Stimulated activated naive CD8-positive, alpha-beta T cell treated with anti-CD3 and anti-CD28 coated beads, Interleukin-15, Interleukin-2, amounts not matched to agents 100 ng/mL and 50 ng/mL, for 24 hours (primary cell): Measurements from ENCODE around the gene APBA2.
"Not testable (repeated sequence)": the region's sequence is repeated elsewhere in the genome, so short reads cannot be mapped to it uniquely, and the experiment has no call there.

ENCODE experiments used
- H3K27ac Mint-ChIP-seq: one replicate; pipeline ENCODE4 v1.8.0; 2021; ENCODE audit warnings: mild to moderate bottlenecking, mixed read lengths
- H3K27me3 Mint-ChIP-seq: one replicate; pipeline ENCODE4 v1.8.0; 2021; ENCODE audit warnings: mixed read lengths
- H3K36me3 Mint-ChIP-seq: one replicate; pipeline ENCODE4 v1.8.0; 2021; ENCODE audit warnings: low read depth, mixed read lengths
- H3K4me1 Mint-ChIP-seq: one replicate; pipeline ENCODE4 v1.8.0; 2021; ENCODE audit warnings: low read depth, mixed read lengths
- H3K4me3 Mint-ChIP-seq: one replicate; pipeline ENCODE4 v1.8.0; 2021; ENCODE audit warnings: mild to moderate bottlenecking, mixed read lengths
- H3K9me3 Mint-ChIP-seq: one replicate; pipeline ENCODE4 v1.8.0; 2021; ENCODE audit warnings: mixed read lengths

Gene APBA2

GRCh38 chr15:28885630-28886430 is at the start of gene APBA2:
APBA2 (plus strand) TSS chr15:28885974; CDS start chr15:29053885, 167,911 bp downstream.
- H3K27me3 Mint-ChIP-seq: no peaks in the 10 kb centered on the region
- peak within 1 kb of the TSS; percentile 82 for H3K27ac Mint-ChIP-seq
- peak within 1 kb of the TSS; percentile 87 for H3K4me3 Mint-ChIP-seq
- H3K4me1 Mint-ChIP-seq: peaks cover 38% of the 10 kb centered on the region
- H3K9me3 Mint-ChIP-seq: no peaks in the 10 kb centered on the region
- H3K36me3 Mint-ChIP-seq: no peaks in the 10 kb centered on the region

GRCh38 chr15:28840285-28840684 is 45.5 kb upstream of the APBA2 start:
- not testable (repeated sequence) for H3K9me3 Mint-ChIP-seq, H3K27ac Mint-ChIP-seq, H3K27me3 Mint-ChIP-seq, H3K4me1 Mint-ChIP-seq, H3K36me3 Mint-ChIP-seq, H3K4me3 Mint-ChIP-seq

- not testable (repeated sequence) for H3K9me3 Mint-ChIP-seq, H3K36me3 Mint-ChIP-seq, H3K27ac Mint-ChIP-seq, H3K27me3 Mint-ChIP-seq, H3K4me1 Mint-ChIP-seq, H3K4me3 Mint-ChIP-seq
Observed at GRCh38 chr15:28842210-28842609, 43.6 kb upstream of the APBA2 start.

GRCh38 chr15:28843520-28843919 is 42.3 kb upstream of the APBA2 start:
- H3K36me3 Mint-ChIP-seq, H3K27me3 Mint-ChIP-seq, H3K4me1 Mint-ChIP-seq, H3K9me3 Mint-ChIP-seq, H3K27ac Mint-ChIP-seq, H3K4me3 Mint-ChIP-seq: not testable (repeated sequence)

- not testable (repeated sequence) for H3K4me1 Mint-ChIP-seq, H3K4me3 Mint-ChIP-seq, H3K36me3 Mint-ChIP-seq, H3K9me3 Mint-ChIP-seq, H3K27me3 Mint-ChIP-seq
- H3K27ac Mint-ChIP-seq: peak overlapping the region; percentile 52
Observed at GRCh38 chr15:28844147-28844546, 41.6 kb upstream of the APBA2 start.

GRCh38 chr15:28847247-28847646 is 38.5 kb upstream of the APBA2 start:
- H3K27me3 Mint-ChIP-seq, H3K9me3 Mint-ChIP-seq, H3K27ac Mint-ChIP-seq, H3K4me1 Mint-ChIP-seq, H3K36me3 Mint-ChIP-seq, H3K4me3 Mint-ChIP-seq: not testable (repeated sequence)

GRCh38 chr15:28847959-28848358 is 37.8 kb upstream of the APBA2 start:
- not testable (repeated sequence) for H3K4me1 Mint-ChIP-seq, H3K27ac Mint-ChIP-seq, H3K27me3 Mint-ChIP-seq, H3K4me3 Mint-ChIP-seq, H3K36me3 Mint-ChIP-seq, H3K9me3 Mint-ChIP-seq

- H3K4me3 Mint-ChIP-seq: not testable (repeated sequence)
Observed at GRCh38 chr15:28848521-28848920, 37.3 kb upstream of the APBA2 start, which contains the start of gene GOLGA6L7. GOLGA6L7 (minus strand) TSS chr15:28848644; CDS start chr15:28848549, 95 bp downstream.

GRCh38 chr15:28849271-28849670 is 36.5 kb upstream of the APBA2 start:
- not testable (repeated sequence) for H3K36me3 Mint-ChIP-seq, H3K27ac Mint-ChIP-seq, H3K27me3 Mint-ChIP-seq, H3K9me3 Mint-ChIP-seq, H3K4me3 Mint-ChIP-seq
- H3K4me1 Mint-ChIP-seq: peaks cover 11% of the 10 kb centered on the region

More at GRCh38 chr15:28848521-28848920, 37.3 kb upstream of the APBA2 start, which contains the start of gene GOLGA6L7:
- not testable (repeated sequence) for H3K4me1 Mint-ChIP-seq, H3K27me3 Mint-ChIP-seq, H3K36me3 Mint-ChIP-seq, H3K9me3 Mint-ChIP-seq, H3K27ac Mint-ChIP-seq

GRCh38 chr15:28849766-28850165 is 36.0 kb upstream of the APBA2 start:
- not testable (repeated sequence) for H3K4me3 Mint-ChIP-seq, H3K36me3 Mint-ChIP-seq, H3K9me3 Mint-ChIP-seq, H3K27me3 Mint-ChIP-seq, H3K27ac Mint-ChIP-seq
- H3K4me1 Mint-ChIP-seq: peaks cover 16% of the 10 kb centered on the region

GRCh38 chr15:28853654-28854053 is 32.1 kb upstream of the APBA2 start:
- H3K9me3 Mint-ChIP-seq, H3K36me3 Mint-ChIP-seq, H3K4me1 Mint-ChIP-seq, H3K27ac Mint-ChIP-seq, H3K27me3 Mint-ChIP-seq, H3K4me3 Mint-ChIP-seq: not testable (repeated sequence)

GRCh38 chr15:28854578-28854977 is 31.2 kb upstream of the APBA2 start:
- not testable (repeated sequence) for H3K9me3 Mint-ChIP-seq, H3K36me3 Mint-ChIP-seq, H3K4me1 Mint-ChIP-seq, H3K27me3 Mint-ChIP-seq, H3K27ac Mint-ChIP-seq, H3K4me3 Mint-ChIP-seq

GRCh38 chr15:28861031-28861534 is 24.7 kb upstream of the APBA2 start:
- Mint-ChIP-seq H3K27ac (no peak overlapping the region), H3K36me3 (no peaks in the 10 kb centered on the region), H3K4me3 (no peak overlapping the region), H3K9me3 (no peaks in the 10 kb centered on the region), H3K4me1 (no peaks in the 10 kb centered on the region), H3K27me3 (no peaks in the 10 kb centered on the region)

- H3K36me3 Mint-ChIP-seq, H3K27ac Mint-ChIP-seq, H3K27me3 Mint-ChIP-seq, H3K4me3 Mint-ChIP-seq, H3K9me3 Mint-ChIP-seq, H3K4me1 Mint-ChIP-seq: not testable (repeated sequence)
Observed at GRCh38 chr15:28861589-28862293, 24.0 kb upstream of the APBA2 start.

GRCh38 chr15:28868744-28869345 is 16.9 kb upstream of the APBA2 start:
- Mint-ChIP-seq H3K27me3 (no peaks in the 10 kb centered on the region), H3K4me1 (no peaks in the 10 kb centered on the region)

More at GRCh38 chr15:28868744-28869345, 16.9 kb upstream of the APBA2 start:
- Mint-ChIP-seq H3K4me3 (no peak overlapping the region), H3K9me3 (no peaks in the 10 kb centered on the region), H3K36me3 (no peaks in the 10 kb centered on the region), H3K27ac (no peak overlapping the region)
